ENCODE results near the gene KIR2DL4.
"Not testable (repeated sequence)": the region's sequence is repeated elsewhere in the genome, so short reads cannot be mapped to it uniquely, and the experiment has no call there.

The KIR2DL4 gene

DNA sequence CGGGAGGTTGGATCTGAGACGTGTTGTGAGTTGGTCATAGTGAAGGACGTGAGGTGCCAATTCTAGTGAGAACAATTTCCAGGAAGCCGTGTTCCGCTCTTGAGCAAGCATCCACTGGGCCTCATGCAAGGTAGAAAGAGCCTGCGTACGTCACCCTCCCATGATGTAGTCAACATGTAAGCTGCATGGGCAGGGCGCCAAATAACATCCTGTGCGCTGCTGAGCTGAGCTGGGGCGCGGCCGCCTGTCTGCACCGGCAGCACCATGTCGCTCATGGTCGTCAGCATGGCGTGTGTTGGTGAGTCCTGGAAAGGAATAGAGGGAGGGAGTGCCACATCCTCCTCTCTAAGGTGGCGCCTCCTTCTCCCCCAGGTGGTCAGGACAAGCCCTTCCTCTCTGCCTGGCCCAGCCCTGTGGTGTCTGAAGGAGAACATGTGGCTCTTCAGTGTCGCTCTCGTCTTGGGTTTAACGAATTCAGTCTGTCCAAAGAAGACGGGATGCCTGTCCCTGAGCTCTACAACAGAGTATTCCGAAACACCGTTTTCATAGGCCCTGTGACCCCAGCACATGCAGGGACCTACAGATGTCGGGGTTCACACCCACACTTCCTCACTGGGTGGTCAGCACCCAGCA is 17.2 kb upstream of the KIR2DL4 start:
- not testable (repeated sequence) for DNase-seq (ENCODE audit: low spot score in 2 of 2); H3K4me3 Mint-ChIP-seq; H3K9me3 Mint-ChIP-seq; ATAC-seq; H3K4me1 Mint-ChIP-seq; H3K36me3 Mint-ChIP-seq; H3K27ac Mint-ChIP-seq

DNA sequence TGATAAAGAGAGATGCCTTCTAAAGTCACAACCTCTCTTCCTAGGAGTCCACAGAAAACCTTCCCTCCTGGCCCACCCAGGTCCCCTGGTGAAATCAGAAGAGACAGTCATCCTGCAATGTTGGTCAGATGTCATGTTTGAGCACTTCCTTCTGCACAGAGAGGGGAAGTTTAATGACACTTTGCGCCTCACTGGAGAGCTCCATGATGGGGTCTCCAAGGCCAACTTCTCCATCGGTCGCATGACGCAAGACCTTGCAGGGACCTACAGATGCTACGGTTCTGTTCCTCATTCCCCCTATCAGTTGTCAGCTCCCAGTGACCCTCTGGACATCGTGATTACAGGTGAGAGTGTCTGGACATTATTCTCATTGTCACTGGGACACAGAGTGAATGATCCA is 15.3 kb upstream of the KIR2DL4 start:
- not testable (repeated sequence) for H3K27ac Mint-ChIP-seq; H3K36me3 Mint-ChIP-seq; H3K9me3 Mint-ChIP-seq; DNase-seq (ENCODE audit: low spot score in 2 of 2); H3K4me3 Mint-ChIP-seq; ATAC-seq
- peaks cover 14% of the 10 kb centered on the region for H3K4me1 Mint-ChIP-seq

DNA sequence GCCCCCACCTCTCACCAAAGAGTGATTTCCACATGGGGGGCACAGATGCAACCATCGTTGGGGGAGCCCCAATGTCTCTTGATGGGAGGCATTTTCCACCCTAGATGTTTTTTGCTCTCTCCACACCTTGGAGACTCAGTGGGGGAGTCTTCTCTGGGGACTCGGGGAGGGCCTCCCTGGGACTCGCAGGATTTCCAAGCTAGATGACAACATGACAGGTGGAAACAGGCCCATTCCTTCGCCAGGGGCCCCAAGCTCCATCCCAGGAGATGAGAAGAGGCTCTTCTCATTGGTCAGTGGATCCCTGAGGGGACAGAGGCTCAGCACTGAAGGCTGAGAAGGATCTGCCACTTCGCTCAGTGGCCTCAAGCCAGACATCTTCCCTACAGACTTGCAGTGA is 12.7 kb upstream of the KIR2DL4 start:
- peaks cover 22% of the 10 kb centered on the region for H3K4me1 Mint-ChIP-seq
- DNase-seq (ENCODE audit: low spot score in 2 of 2) = no peak
- H3K9me3 Mint-ChIP-seq = no peaks in the 10 kb centered on the region
- no peak overlapping the region for H3K27ac Mint-ChIP-seq
- no peak overlapping the region for H3K4me3 Mint-ChIP-seq
- no peak for ATAC-seq
- H3K36me3 Mint-ChIP-seq = no peaks in the 10 kb centered on the region

DNA sequence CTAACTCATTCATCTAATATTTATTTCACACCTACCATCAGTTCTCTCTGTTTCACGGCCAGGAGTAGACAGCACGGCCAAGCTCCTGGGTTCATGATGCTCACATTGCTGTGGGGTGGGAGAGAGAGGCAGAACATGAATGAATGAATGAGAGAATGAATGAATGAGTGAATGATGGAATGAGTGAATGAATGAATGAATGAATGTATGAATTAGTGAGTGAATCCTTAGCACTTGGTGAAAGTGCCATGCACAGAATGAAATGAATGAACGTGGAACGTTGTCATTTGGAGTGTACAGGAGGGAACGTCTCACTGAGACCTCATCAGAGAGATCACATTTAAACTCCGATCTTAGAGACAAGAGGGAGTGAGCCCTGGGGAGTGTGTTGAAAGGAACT is 11.9 kb upstream of the KIR2DL4 start:
- Mint-ChIP-seq H3K9me3 (no peaks in the 10 kb centered on the region), H3K4me3 (no peak overlapping the region), H3K36me3 (no peaks in the 10 kb centered on the region), H3K27ac (no peak overlapping the region), H3K4me1 (peaks cover 22% of the 10 kb centered on the region)
- ATAC-seq = no peak
- no peak for DNase-seq (ENCODE audit: low spot score in 2 of 2)

DNA sequence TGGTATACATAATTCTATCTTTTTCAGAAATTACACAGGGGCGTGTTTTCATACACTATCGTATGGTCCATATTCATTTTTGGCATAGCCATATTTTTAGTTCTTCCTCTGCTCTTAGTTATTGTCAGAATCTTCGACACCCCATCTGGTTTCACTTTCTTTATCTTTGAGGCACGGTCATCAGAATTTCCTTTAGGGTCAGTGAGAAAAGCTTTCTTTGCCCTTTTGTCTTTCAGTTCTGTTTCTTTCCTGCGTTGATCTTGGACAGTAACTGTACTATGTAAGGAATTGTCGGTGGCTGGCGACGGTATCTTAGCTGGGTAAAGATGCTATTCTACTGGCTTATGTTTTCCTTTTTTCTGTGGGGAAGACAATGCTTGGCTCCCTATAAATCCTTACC is 10.6 kb upstream of the KIR2DL4 start:
- no peaks in the 10 kb centered on the region for H3K9me3 Mint-ChIP-seq
- peaks cover 22% of the 10 kb centered on the region for H3K4me1 Mint-ChIP-seq
- ATAC-seq (peak; percentile 43), DNase-seq (ENCODE audit: low spot score in 2 of 2) (no peak)
- no peaks in the 10 kb centered on the region for H3K36me3 Mint-ChIP-seq
- peak overlapping the region; percentile 59 for H3K4me3 Mint-ChIP-seq
- peak overlapping the region; percentile 67 for H3K27ac Mint-ChIP-seq

DNA sequence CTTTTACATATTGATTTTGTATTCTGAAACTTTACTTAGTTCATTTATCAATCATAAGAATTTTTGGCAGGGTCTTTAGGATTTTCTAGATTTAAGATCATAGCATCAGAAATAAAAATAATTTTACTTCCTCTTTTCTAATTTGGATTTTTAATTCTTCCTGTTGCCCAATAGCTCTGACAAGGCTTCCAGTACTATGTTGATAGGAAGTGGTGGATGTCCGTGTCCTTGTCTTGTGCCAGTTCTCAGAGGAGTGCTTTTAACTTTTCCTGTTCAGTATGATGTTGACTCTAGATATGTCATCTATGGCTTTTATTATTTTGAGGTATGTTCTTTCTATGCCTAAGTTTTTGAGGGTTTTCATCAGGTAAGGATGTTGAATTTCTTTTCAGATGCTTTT is 7.7 kb upstream of the KIR2DL4 start:
- DNase-seq (ENCODE audit: low spot score in 2 of 2) (no peak), ATAC-seq (no peak)
- Mint-ChIP-seq H3K4me3 (no peak overlapping the region), H3K4me1 (peaks cover 22% of the 10 kb centered on the region), H3K36me3 (no peaks in the 10 kb centered on the region), H3K27ac (no peak overlapping the region), H3K9me3 (no peaks in the 10 kb centered on the region)

DNA sequence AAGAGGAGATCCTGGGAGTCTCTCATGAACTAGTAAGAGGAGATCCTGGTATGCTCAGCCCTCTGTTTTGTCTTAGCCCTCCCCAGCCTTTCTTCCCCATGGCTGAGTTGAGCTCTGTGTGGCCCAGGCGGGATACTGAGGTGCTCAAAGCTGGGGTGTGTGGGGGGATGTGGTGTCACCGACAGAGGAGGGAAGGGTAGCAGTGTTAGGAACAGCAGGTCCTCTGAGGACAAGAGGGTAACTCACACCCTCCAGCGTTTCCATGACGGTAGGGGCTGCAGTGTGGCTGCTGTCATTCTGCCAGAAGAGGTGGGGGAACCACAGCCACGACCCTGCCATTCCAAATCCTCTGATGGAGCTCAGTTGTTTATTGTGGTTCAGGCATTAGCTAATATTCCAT is 691 bp downstream of the KIR2DL4 start:
- Mint-ChIP-seq H3K9me3 (peaks cover 2% of the 10 kb centered on the region), H3K4me3 (peak overlapping the region; percentile 30), H3K27ac (no peak overlapping the region), H3K4me1 (peaks cover 7% of the 10 kb centered on the region), H3K36me3 (no peaks in the 10 kb centered on the region)
- no peak for DNase-seq (ENCODE audit: low spot score in 2 of 2)
- peak; percentile 31 for ATAC-seq

DNA sequence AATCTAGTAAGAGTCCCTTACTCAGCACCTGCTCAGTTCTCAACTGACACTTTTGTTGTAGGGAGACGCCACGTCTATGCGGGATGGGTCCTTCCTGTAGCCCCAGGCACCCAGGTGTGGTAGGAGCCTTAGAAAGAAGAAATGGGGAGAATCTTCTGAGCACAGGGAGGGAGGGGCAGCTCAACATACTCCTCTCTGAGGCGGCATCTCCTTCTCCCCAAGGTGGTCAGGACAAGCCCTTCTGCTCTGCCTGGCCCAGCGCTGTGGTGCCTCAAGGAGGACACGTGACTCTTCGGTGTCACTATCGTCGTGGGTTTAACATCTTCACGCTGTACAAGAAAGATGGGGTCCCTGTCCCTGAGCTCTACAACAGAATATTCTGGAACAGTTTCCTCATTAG is 1.2 kb downstream of the KIR2DL4 start:
- ATAC-seq (no peak), DNase-seq (ENCODE audit: low spot score in 2 of 2) (no peak)
- H3K4me1 Mint-ChIP-seq = peaks cover 7% of the 10 kb centered on the region
- no peaks in the 10 kb centered on the region for H3K36me3 Mint-ChIP-seq
- H3K4me3 Mint-ChIP-seq = no peak overlapping the region
- H3K9me3 Mint-ChIP-seq = peaks cover 2% of the 10 kb centered on the region
- no peak overlapping the region for H3K27ac Mint-ChIP-seq

DNA sequence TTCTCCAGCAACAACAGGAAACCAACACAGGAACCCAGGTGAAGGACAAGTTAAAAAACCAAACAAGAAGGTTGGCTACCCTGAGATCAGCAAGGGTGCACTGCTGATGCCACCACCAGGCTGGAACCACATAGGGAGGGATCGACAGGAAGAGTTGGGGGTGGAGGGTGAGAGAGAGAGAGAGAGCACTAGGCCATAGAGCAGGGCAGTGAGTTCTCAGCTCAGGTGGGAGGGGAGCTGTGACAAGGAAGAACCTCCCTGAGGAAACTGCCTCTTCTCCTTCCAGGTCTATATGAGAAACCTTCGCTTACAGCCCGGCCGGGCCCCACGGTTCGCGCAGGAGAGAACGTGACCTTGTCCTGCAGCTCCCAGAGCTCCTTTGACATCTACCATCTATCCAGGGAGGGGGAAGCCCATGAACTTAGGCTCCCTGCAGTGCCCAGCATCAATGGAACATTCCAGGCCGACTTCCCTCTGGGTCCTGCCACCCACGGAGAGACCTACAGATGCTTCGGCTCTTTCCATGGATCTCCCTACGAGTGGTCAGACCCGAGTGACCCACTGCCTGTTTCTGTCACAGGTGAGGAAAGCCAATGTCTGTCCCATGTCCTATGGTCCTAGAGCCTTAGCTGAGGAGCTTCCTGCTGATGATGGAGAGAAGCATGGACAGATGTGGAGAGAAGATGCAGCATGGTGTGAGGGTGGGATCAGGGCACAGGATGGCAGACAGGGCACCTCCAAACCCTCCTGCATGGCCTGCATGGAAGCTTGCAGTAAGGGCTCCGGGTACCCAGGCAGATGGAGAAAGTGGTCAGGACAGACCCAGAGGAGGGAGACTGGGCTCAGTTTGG is 2.5 kb downstream of the KIR2DL4 start:
- DNase-seq (ENCODE audit: low spot score in 2 of 2) = no peak
- Mint-ChIP-seq H3K4me1 (peaks cover 7% of the 10 kb centered on the region), H3K4me3 (no peak overlapping the region), H3K27ac (no peak overlapping the region), H3K36me3 (no peaks in the 10 kb centered on the region), H3K9me3 (peaks cover 8% of the 10 kb centered on the region)
- no peak for ATAC-seq

DNA sequence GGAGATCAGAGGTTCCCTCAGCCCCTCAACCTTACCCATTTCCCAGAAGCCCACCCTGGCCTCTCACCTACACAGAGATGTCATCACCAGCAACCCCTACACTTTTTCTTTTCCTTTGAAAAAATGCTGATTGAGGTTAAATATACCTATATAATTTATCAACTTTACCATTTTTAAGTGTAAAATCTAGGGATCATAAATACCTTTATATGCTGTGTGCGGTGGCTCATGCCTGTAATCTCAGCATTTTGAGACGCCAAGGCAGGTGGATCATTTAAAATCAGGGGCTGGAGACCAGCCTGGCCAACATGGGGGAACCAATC is 3.1 kb downstream of the KIR2DL4 start:
- H3K4me3 Mint-ChIP-seq = no peak overlapping the region
- DNase-seq (ENCODE audit: low spot score in 2 of 2) (no peak), ATAC-seq (no peak)
- H3K4me1 Mint-ChIP-seq = peaks cover 7% of the 10 kb centered on the region
- H3K36me3 Mint-ChIP-seq = no peaks in the 10 kb centered on the region
- no peak overlapping the region for H3K27ac Mint-ChIP-seq
- peaks cover 8% of the 10 kb centered on the region for H3K9me3 Mint-ChIP-seq

DNA sequence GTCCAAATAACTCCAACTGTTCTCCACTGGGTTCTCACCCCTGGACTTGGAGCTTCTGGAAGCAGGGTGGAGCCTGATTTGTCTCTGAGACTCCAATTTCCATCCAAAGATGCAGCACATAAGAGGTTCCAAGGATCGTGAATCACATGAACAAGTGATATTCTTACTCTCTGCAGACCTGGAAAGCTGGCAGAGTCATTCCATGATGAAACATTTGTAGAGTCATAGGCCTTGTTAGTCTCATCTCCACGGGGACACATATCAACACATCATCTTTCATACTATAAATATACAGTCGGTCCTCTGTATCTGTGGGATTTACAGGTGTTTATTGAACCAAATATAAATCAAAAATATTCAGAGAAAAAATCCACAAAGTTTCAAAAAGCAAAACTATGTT is 11.2 kb downstream of the KIR2DL4 start:
- peaks cover 12% of the 10 kb centered on the region for H3K9me3 Mint-ChIP-seq
- not testable (repeated sequence) for H3K4me1 Mint-ChIP-seq; H3K36me3 Mint-ChIP-seq; DNase-seq (ENCODE audit: low spot score in 2 of 2); H3K27ac Mint-ChIP-seq; H3K4me3 Mint-ChIP-seq; ATAC-seq

DNA sequence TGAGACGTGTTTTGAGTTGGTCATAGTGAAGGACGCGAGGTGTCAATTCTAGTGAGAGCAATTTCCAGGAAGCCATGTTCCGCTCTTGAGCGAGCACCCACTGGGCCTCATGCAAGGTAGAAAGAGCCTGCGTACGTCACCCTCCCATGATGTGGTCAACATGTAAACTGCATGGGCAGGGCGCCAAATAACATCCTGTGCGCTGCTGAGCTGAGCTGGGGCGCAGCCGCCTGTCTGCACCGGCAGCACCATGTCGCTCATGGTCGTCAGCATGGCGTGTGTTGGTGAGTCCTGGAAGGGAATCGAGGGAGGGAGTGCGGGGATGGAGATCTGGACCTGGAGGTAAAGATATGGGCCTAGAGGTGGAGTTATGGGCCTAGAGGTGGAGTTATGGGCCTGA is 12.8 kb downstream of the KIR2DL4 start, which contains the start of gene KIR3DL1:
Gene KIR3DL1, plus strand, starts transcription at position 218 of the 400 bp plus-strand sequence.
- ATAC-seq; H3K9me3 Mint-ChIP-seq; H3K36me3 Mint-ChIP-seq; H3K4me1 Mint-ChIP-seq; H3K27ac Mint-ChIP-seq; DNase-seq (ENCODE audit: low spot score in 2 of 2): not testable (repeated sequence)
- H3K4me3 Mint-ChIP-seq = peak within 1 kb of the TSS; percentile 51

DNA sequence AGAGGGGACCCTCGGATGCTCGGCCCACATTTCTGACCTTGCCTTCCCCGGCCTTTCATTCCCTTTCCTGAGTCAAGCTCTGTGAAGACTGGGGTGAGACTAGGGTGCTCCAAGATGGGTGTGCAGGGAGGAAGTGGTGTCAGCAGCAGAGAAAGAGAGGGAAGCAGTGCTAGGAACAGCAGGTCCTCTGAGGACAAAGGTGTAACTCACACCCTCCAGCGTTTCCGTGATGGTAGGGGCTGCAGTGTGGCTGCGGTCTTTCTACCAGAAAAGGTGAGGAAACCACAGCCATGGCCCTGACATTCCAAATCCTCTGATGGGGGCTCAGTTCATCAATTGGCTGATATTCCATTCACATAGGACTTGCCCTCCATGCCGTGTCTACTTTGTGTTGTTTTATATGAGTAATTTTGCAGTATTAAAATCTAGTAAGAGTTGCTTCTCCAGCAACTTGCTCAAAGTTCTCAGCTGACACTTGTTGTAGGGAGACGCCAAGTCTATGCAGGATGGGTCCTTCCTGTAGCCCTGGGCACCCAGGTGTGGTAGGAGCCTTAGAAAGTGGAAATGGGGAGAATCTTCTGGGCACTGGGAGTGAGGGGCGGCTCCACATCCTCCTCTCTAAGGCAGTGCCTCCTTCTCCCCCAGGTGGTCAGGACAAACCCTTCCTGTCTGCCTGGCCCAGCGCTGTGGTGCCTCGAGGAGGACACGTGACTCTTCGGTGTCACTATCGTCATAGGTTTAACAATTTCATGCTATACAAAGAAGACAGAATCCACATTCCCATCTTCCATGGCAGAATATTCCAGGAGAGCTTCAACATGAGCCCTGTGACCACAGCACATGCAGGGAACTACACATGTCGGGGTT is 14.5 kb downstream of the KIR2DL4 start:
- Mint-ChIP-seq H3K4me3 (no peak overlapping the region), H3K36me3 (no peaks in the 10 kb centered on the region), H3K9me3 (no peaks in the 10 kb centered on the region), H3K27ac (no peak overlapping the region), H3K4me1 (no peaks in the 10 kb centered on the region)
- DNase-seq (ENCODE audit: low spot score in 2 of 2) (no peak), ATAC-seq (no peak)

DNA sequence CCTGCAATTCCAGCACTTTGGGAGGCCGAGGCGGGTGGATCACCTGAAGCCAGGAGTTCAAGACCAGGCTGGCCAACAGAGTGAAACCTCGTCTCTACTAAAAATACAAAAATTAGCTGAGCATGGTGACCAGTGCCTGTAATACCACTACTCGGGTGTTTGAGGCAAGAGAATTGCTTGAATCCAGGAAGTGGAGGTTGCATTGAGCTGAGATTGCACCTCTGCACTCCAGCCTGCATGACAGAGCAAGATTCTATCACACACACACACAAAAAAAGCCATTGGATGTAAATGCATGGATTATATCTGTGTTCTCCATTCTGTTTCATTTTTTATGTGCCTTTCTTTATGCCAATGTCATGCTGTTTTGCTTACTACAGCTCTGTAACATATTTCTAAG is 21.0 kb downstream of the KIR2DL4 start:
- H3K9me3 Mint-ChIP-seq; ATAC-seq; H3K4me3 Mint-ChIP-seq; DNase-seq (ENCODE audit: low spot score in 2 of 2); H3K27ac Mint-ChIP-seq; H3K4me1 Mint-ChIP-seq; H3K36me3 Mint-ChIP-seq: not testable (repeated sequence)

DNA sequence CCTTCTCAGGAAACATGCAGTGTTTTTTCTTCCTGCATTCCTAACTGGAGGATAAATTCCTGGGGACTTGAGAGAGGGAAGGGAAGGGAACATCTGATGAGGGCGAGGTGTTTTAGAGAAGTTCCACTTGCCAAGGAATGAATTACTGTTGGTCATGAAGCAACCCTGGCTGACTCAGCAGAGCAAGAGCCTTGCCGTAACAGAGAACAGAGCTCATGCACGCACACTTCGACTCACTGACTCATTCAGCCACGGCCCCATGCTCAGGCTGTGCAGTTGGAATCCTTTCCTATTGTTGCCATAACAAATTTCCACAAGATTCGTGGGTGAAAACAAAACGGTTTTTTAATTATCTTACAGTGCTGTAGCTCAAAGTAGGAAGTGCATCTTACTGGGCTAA is 21.9 kb downstream of the KIR2DL4 start:
- DNase-seq (ENCODE audit: low spot score in 2 of 2); H3K4me1 Mint-ChIP-seq; ATAC-seq; H3K27ac Mint-ChIP-seq; H3K9me3 Mint-ChIP-seq; H3K36me3 Mint-ChIP-seq; H3K4me3 Mint-ChIP-seq: not testable (repeated sequence)
